IPS-NIHi11 (cell line): ENCODE results near the gene MAML2.
A peak's percentile ranks its signal among the peaks of the same experiment; 100 is the strongest.
"Not testable (repeated sequence)": the region's sequence is repeated elsewhere in the genome, so short reads cannot be mapped to it uniquely, and the experiment has no call there.

Source experiments
- DNase-seq: peaks from one replicate; pipeline ENCODE4 v3.0.0; 2012; ENCODE audit warnings: mixed read lengths, low spot score

The MAML2 gene

GRCh38 chr11:96268527-96268926 is 74.5 kb downstream of the MAML2 start:
- not testable (repeated sequence) for DNase-seq

- DNase-seq, result no peak
Measured at GRCh38 chr11:96267496-96268032, 75.4 kb downstream of the MAML2 start.

GRCh38 chr11:96267001-96267495 is 75.9 kb downstream of the MAML2 start:
- no peak for DNase-seq

- DNase-seq, result no peak
Measured at GRCh38 chr11:96265972-96266371, 77.0 kb downstream of the MAML2 start.

- no peak for DNase-seq
Measured at GRCh38 chr11:96265220-96265737, 77.7 kb downstream of the MAML2 start.

GRCh38 chr11:96264364-96264763 is 78.6 kb downstream of the MAML2 start:
- no peak for DNase-seq

- DNase-seq, result no peak
Measured at GRCh38 chr11:96263238-96263763, 79.7 kb downstream of the MAML2 start.

- no peak for DNase-seq
Measured at GRCh38 chr11:96260532-96260931, 82.5 kb downstream of the MAML2 start.

- DNase-seq, result no peak
Measured at GRCh38 chr11:96260067-96260511, 82.9 kb downstream of the MAML2 start.

GRCh38 chr11:96259134-96259830 is 83.7 kb downstream of the MAML2 start:
- peak; percentile 29 for DNase-seq

- DNase-seq, result no peak
Measured at GRCh38 chr11:96257972-96258934, 84.7 kb downstream of the MAML2 start.

GRCh38 chr11:96257036-96257435 is 86.0 kb downstream of the MAML2 start:
- no peak for DNase-seq

GRCh38 chr11:96256215-96257011 is 86.6 kb downstream of the MAML2 start:
- DNase-seq, result no peak

GRCh38 chr11:96254854-96255253 is 88.1 kb downstream of the MAML2 start:
- no peak for DNase-seq

GRCh38 chr11:96254087-96254486 is 88.9 kb downstream of the MAML2 start:
- no peak for DNase-seq

GRCh38 chr11:96246718-96247552 is 96.1 kb downstream of the MAML2 start:
- DNase-seq, result no peak

- peak; percentile 94 for DNase-seq
Measured at GRCh38 chr11:96242971-96243647, 99.9 kb downstream of the MAML2 start.

- DNase-seq, result no peak
Measured at GRCh38 chr11:96242191-96242847, 100.7 kb downstream of the MAML2 start.

- no peak for DNase-seq
Measured at GRCh38 chr11:96241331-96241841, 101.6 kb downstream of the MAML2 start.
